Activated CD8-positive, alpha-beta memory T cell treated with anti-CD3 and anti-CD28 coated beads for 36 hours (primary cell): ENCODE data around the gene NOXA1. TPM values are rescaled to one million over a fixed set of nuclear protein-coding genes. Genes with fewer than 3 reads are reported as not detected.

Source experiments
- total RNA-seq, 2 experiments: library from RNA; stranded (reverse); gene quantifications; one replicate each; pipeline ENCODE4 v1.2.3, GENCODE V29; 2021

Gene NOXA1
- total RNA-seq, 2 experiments from 2014 or later = 0.40 to 0.67 TPM

Other genes with a start within 250 kb of the NOXA1 start
- gene ANAPC2, start 234.8 kb upstream of the NOXA1 start, total RNA-seq = 10 to 100 TPM; 49.1 to 51.8 TPM
- gene SSNA1, start 234.7 kb upstream of the NOXA1 start, total RNA-seq = 100 to 1,000 TPM; 103 TPM
- gene TPRN, start 222.7 kb upstream of the NOXA1 start, total RNA-seq = 10 to 100 TPM; 11.1 to 11.9 TPM
- 10 to 100 TPM; 47.0 to 47.1 TPM for gene TMEM203, start 217.7 kb upstream of the NOXA1 start, total RNA-seq
- gene NDOR1, start 217.7 kb upstream of the NOXA1 start, total RNA-seq = 10 to 100 TPM; 43.7 to 44.6 TPM
- gene RNF208, start 201.2 kb upstream of the NOXA1 start, total RNA-seq = 1 to 10 TPM; 3.0 to 4.1 TPM
- under 1 TPM in 1 of 2 experiments, not detected in 1; 0.23 TPM for gene CYSRT1, start 198.2 kb upstream of the NOXA1 start, total RNA-seq
- gene RNF224, start 195.9 kb upstream of the NOXA1 start, total RNA-seq = not detected
- not detected for gene SLC34A3, start 192.5 kb upstream of the NOXA1 start, total RNA-seq
- gene TUBB4B, start 182.1 kb upstream of the NOXA1 start, total RNA-seq = 100 to 1,000 TPM; 315 to 323 TPM
- not detected for gene STPG3, start 172.1 kb upstream of the NOXA1 start, total RNA-seq
- gene NELFB, start 168.1 kb upstream of the NOXA1 start, total RNA-seq = 10 to 100 TPM; 67.0 to 70.9 TPM
- 1 to 10 TPM; 4.8 TPM for gene TOR4A, start 145.7 kb upstream of the NOXA1 start, total RNA-seq
- gene NRARP, start 121.1 kb upstream of the NOXA1 start, total RNA-seq = 1 to 10 TPM; 3.0 to 3.4 TPM
- gene EXD3, start 231 bp upstream of the NOXA1 start, total RNA-seq = 1 to 10 TPM; 3.4 to 3.7 TPM
- not detected for gene ENTPD8, start 18.0 kb downstream of the NOXA1 start, total RNA-seq
- gene NSMF, start 35.9 kb downstream of the NOXA1 start, total RNA-seq = 10 to 100 TPM; 62.9 to 63.3 TPM
- gene PNPLA7, start 127.0 kb downstream of the NOXA1 start, total RNA-seq = 1 to 10 TPM; 2.6 to 3.4 TPM
- 10 to 100 TPM; 61.0 to 64.7 TPM for gene MRPL41, start 128.5 kb downstream of the NOXA1 start, total RNA-seq
- 10 to 100 TPM; 36.5 to 38.3 TPM for gene DPH7, start 155.5 kb downstream of the NOXA1 start, total RNA-seq
- 10 to 100 TPM; 75.3 to 76.8 TPM for gene ZMYND19, start 167.1 kb downstream of the NOXA1 start, total RNA-seq
- 10 to 100 TPM; 31.2 to 35.1 TPM for gene ARRDC1, start 182.3 kb downstream of the NOXA1 start, total RNA-seq
- gene EHMT1, start 195.6 kb downstream of the NOXA1 start, total RNA-seq = 10 to 100 TPM; 69.9 to 75.4 TPM